ENCODE measurements around the gene EPHB1.
"Not testable (repeated sequence)": the region's sequence is repeated elsewhere in the genome, so short reads cannot be mapped to it uniquely, and the experiment has no call there.

The EPHB1 gene

DNA sequence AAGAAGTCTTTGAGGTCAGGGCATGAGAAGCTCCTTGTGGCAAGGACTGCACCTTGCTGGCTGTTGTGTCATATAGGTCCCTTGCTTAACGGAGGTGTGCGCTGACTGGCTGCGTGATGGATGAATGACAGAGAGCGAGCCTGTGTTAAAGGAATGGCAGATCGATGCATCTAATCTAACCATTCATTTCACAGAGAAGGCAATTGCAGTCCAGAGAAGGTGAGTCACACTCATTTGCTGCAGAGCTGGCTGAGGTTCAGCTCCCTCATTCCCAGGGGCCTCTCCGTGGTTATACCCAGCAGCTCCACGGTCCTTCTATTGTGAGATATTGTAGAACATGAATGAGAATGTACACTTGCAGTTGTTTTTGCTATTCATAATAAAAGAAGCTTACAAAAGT is 289.3 kb downstream of the EPHB1 start:
- no peak for DNase-seq (ENCODE audit: low read depth)

- no peak for DNase-seq (ENCODE audit: low read depth)
These were observed 289.9 kb downstream of the EPHB1 start for GRCh38 chr3:135084976-135085375.

GRCh38 chr3:135085652-135086436 is 290.8 kb downstream of the EPHB1 start:
- no peak for DNase-seq (ENCODE audit: low read depth)

- no peak for DNase-seq (ENCODE audit: low read depth)
These were observed 292.7 kb downstream of the EPHB1 start for GRCh38 chr3:135087782-135088181.

DNA sequence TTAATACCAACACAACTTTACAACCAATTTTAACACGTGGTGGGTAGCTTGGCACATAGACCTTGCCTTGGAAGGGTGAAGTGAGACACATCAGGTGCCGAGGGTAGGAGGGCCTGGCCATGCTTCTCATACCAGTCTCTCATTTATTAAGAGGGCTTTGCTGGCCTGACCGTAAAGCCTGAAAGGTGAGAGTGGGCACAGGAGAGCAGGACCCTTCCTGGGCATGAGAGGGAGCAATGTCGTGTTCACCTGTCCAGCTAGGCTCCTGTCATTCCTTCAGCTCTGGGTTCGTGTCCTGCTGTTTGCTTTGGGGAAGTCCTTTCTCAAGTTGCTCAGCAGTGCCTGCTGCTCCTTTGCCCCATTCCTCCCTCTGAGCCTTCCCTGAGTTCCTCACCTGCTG is 294.4 kb downstream of the EPHB1 start:
- DNase-seq (ENCODE audit: low read depth), result no peak

DNA sequence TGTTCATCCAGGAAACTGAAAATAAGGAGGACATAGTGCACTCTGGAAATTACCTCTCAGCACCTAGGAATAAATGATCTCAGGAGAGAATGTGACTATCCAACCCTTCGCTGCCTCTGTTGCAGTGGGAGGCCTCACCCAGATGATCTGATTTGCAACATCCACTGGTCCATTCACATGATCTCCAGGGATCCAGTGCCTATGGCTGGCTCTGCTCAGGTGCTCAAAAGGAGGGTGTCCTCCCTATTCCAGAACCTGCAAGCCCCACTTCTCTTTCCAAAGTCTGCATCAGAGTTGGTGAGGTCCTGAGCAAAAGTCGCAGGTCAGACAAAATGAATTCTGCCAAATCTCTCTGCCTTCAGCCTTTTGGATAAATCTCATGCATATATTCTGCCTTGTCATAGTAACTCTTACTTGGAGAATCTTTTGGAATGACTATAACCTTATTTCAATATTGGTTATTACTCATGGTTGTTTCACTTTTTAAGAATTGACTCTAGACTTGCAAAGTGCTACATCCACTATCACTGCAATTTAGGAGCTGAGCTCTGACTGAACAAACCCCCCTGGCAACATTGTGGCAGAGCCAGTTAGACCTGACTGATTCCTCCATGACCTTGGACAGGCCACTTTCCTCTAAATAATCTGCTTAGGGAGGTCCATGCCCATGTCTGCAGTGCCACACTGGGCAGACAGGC is 295.1 kb downstream of the EPHB1 start:
- no peak for DNase-seq (ENCODE audit: low read depth)

- DNase-seq (ENCODE audit: low read depth), result no peak
These were observed 296.9 kb downstream of the EPHB1 start for GRCh38 chr3:135091946-135092345.

GRCh38 chr3:135093121-135093520 is 298.1 kb downstream of the EPHB1 start:
- no peak for DNase-seq (ENCODE audit: low read depth)

DNA sequence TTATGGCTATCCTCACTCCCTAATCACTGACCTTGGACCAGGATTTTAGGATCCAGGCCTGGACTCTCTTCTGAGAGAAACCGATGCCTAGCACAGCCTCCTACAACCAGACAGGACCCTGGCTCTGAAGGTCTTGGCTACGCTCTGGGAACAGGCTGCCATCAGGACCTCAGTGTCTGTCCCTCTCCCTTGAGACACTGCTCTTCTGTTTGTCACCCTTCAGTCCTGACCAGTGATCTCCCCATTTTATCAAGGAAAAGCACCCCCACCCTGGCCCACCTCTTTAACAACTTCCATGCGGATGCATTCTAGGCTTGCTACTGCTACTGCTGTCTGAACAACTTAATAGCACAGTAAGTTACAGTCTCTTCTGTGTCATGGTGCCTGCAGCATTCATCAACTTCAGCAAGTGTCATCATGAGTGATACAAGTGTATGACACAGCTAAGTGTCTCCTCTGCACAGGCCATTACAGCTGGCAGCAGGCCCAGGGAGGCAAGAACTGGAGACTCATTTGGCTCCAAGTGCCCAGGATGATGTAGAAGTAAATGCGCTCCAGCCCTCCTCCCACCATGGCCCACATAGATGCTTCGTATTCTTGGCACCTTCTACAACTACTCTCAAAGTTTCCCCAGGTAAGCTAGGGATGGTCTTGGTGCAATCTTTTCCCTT is 302.4 kb downstream of the EPHB1 start:
- no peak for DNase-seq (ENCODE audit: low read depth)

DNA sequence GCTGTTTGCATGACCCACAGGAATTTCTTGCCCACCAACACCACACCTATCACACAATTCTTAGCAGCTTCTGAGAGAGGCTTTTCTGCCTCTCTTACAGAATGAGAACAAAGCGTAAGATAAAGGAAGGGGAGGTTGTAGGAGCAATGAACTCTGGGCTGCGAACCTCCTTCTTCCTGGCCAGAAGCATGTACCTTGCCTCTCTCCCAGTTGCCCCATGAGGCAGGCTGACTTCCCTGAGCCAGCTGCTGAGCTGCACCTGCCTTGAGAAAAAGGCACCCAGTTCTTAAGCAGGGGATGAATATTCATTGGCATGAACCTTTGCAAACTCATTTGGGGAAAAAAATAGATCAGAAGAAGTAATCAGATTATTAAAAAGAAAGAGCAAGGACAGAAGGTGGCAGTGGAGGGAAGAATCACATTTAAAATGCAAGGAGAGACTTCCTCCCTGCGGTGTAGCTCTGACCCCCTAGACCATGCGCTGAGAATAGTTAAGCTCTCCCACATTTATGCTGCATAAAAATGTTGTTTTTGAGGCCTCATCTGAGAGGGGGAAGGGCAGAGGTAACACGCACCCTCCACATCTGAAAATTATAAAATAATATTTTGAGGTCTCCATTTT is 304.8 kb downstream of the EPHB1 start:
- no peak for DNase-seq (ENCODE audit: low read depth)

GRCh38 chr3:135100366-135100765 is 305.3 kb downstream of the EPHB1 start:
- no peak for DNase-seq (ENCODE audit: low read depth)

GRCh38 chr3:135103917-135104316 is 308.9 kb downstream of the EPHB1 start:
- no peak for DNase-seq (ENCODE audit: low read depth)

- no peak for DNase-seq (ENCODE audit: low read depth)
These were observed 311.4 kb downstream of the EPHB1 start for GRCh38 chr3:135106445-135106844.

DNA sequence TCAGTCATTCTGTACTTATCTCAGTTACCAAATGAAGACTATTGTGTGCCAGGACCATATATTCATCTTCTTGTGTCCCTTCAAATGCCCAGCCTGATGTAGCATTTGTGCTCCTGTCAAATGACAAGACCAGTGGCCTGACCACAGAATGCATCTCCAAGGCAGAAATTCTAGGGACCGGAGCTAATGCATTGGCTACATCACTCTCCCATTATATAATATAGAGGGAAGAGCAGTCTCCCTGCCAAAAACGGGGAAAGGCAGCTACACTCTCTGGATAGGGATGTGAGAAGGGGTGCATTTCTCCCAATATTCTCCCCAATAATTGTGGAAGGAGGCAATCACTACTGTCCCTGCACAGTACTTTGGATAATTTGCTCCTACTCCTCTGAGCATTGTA is 312.0 kb downstream of the EPHB1 start:
- DNase-seq (ENCODE audit: low read depth), result no peak

DNA sequence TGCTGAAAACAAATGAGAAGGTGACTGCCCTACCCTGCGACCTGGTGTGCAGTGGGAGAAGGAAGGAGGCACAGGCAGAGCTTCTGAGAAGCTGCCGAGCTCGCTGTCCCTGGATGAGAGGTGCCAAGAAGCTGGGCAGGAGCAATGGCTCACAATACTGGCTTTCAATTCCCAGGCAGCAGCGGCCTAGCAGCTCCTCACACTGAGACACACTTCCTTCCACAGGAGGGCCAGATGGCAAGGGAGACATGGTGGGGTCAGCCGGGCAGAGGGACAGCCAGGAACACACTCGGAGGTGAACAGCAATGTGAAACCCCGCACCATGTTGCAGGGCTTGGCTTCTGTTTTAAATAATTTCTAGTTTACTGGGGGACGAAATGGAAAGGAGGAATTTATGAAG is 314.6 kb downstream of the EPHB1 start:
- no peak for DNase-seq (ENCODE audit: low read depth)

- DNase-seq (ENCODE audit: low read depth), result not testable (repeated sequence)
These were observed 319.5 kb downstream of the EPHB1 start for GRCh38 chr3:135114551-135114950.

GRCh38 chr3:135117977-135118376 is 322.9 kb downstream of the EPHB1 start:
- no peak for DNase-seq (ENCODE audit: low read depth)

DNA sequence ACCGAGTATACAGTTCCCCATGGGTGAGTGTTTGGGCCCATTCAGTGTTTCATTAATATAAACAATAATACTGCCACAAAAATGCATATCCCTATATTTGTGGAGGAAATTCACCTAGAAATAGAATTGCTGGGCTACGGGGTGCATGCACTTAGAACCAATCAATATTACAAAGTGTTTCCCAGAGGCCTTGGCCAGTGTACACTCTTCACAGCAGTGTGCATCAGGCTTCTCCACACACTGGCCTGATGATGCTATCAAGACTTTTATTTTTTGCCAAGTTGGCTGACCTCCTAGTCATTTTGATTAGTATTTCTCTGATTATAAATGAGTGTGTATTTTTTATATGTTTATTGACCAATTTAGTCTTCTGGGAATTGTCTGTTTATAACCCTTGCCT is 323.7 kb downstream of the EPHB1 start:
- DNase-seq (ENCODE audit: low read depth), result no peak

DNA sequence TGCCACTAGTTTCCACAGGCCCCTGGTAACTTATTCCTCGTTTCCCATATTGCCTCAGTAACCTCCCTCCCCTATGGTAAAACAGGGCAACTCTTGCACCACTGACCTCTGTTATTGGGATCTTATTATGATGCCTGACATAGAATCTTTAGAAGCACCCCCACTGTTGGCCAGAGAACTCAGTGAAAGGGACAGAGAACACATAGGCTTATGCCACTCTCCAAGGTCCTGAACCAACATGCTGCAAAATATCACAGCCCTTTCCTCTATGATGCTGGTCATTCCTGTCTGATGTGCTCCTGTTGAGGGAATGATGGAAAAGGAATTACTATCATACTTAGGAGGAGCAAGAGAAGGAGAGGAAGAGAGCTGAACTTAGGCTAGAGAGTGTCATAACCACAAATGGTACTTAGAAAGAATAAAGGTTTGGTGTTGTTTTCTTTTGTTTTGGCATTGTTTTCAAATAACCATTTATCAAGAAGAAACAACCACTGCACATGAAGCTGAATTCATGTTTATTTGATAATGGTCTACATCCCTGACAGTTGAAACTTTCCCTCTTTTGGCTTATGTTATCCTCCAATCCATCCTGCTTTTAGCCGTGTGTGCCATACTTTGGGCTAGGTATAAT is 330.2 kb downstream of the EPHB1 start:
- DNase-seq (ENCODE audit: low read depth), result no peak

DNA sequence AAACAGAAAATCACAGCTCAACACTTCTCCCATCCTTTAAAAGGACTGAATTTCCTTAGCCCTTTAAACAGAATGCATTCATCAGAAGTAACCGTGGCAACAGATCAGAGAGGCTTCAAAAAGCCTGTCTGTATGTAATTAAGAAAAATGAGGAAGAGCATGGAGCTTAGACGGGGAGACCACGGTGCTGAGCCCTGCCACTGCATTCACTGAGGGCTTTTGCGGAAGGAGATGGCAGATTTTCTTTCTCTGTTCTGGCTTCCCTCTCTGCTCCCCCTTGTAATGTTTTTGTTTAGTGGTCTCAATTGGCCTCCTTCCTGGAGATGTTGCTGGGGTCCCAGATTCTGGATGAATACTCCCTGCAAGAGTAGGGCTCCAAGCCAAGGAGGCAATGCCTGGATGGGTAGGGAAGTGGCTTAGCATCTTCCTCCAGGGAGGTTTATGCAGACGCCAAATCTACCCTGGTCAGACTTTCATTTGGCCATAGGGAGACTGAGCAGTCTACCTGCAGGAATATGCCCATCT is 332.9 kb downstream of the EPHB1 start:
- no peak for DNase-seq (ENCODE audit: low read depth)

DNA sequence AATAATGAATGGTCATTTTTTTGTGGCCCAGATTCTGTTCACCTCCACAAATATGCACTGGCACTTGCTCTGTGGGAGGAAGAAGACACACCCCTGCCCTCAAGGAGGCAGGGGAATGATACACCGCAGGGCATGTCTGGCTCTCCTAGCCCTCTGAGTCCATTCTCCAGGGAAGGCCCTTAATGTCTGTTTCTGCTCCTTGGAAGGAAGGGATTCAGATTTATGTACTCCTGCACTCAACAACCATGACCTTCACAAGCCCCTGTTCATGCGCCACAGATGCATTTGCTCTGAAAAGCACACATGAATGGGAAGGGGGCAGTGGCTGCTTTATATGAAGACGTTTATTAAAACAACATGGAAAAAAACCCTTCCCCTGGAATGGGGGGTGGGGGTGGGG is 333.8 kb downstream of the EPHB1 start:
- DNase-seq (ENCODE audit: low read depth), result no peak

GRCh38 chr3:135131290-135131689 is 336.2 kb downstream of the EPHB1 start:
- no peak for DNase-seq (ENCODE audit: low read depth)

All from T follicular helper cell (primary cell).